K562 (cell line): ENCODE measurements around the gene PRPF18. TPM values are rescaled to one million over a fixed set of nuclear protein-coding genes. Genes with fewer than 3 reads are reported as not detected.
"Not testable (repeated sequence)": the region's sequence is repeated elsewhere in the genome, so short reads cannot be mapped to it uniquely, and the experiment has no call there.

Experiments used
- ATAC-seq: fragments of 200-7000 bp; cut with Tn5 transposase; 3 replicates; pipeline ENCODE4 v1.9.1; 2020; ENCODE audit warnings: moderate library complexity
- BruUV-seq: library from RNA; stranded (reverse); fragments of 400-500 nt; replicated peaks from 2 replicates; lab custom pipeline; 2021; lab: Mats Ljungman, UMichigan
- CTCF ChIA-PET: fragments of 300-600 bp; formaldehyde crosslinking; extraction: SDS; loops from one replicate; lab custom pipeline; 2021; ENCODE audit warnings: low intra/inter-chr PET ratio; lab: Yijun Ruan, JAX
- POLR2A ChIA-PET: fragments of 300-600, 350-650 bp; sonication (Branson Sonifier 250); formaldehyde crosslinking; extraction: SDS; loops from one replicate; lab custom pipeline; 2021; ENCODE audit warnings: antibody characterized with exemption, inconsistent platforms; lab: Yijun Ruan, JAX
- DNase-seq, 4 experiments: peaks; one replicate each; pipeline versions ENCODE4 v3.0.0 to v3.0.0-alpha.2; 2011 to 2018; ENCODE audit warnings: low spot score in 3 of 4, mixed read lengths in 3 of 4; ENCODE audit errors: extremely low read depth in 1 of 4
- FAIRE-seq: peaks from 2 replicates; lab custom pipeline; 2011; peaks lifted over from hg19 to GRCh38; lab: Jason Lieb, UNC
- H2AFZ ChIP-seq: 2 replicates; pipeline ENCODE4 v1.6.0; 2011; ENCODE audit warnings: low read depth, low read length, control low read depth, inconsistent platforms
- H3K27ac ChIP-seq: fragments of 200-600 bp; 3 replicates; pipeline ENCODE4 v1.8.0; 2011; ENCODE audit warnings: low read depth, mild to moderate bottlenecking, control low read depth, inconsistent platforms, low read length, moderate library complexity, mixed read lengths; ENCODE audit errors: extremely low read depth
- H3K27me3 ChIP-seq, 2 experiments: fragments of 300-600 bp in 1 of 2; 2 replicates in 1 of 2; 3 replicates in 1 of 2; pipeline versions ENCODE4 v1.6.0 to v1.8.0; 2011; ENCODE audit warnings: inconsistent platforms in 2 of 2, low read length in 2 of 2, mild to moderate bottlenecking in 1 of 2, mixed read lengths in 1 of 2, moderate library complexity in 1 of 2; ENCODE audit not compliant: control insufficient read depth in 2 of 2, insufficient read depth in 2 of 2
- H3K36me3 ChIP-seq: fragments of 300-600 bp; 3 replicates; pipeline ENCODE4 v1.8.0; 2011; ENCODE audit warnings: mild to moderate bottlenecking, low read length, inconsistent platforms; ENCODE audit not compliant: control insufficient read depth, insufficient read depth
- H3K4me1 ChIP-seq, 2 experiments: fragments of 200-600 bp in 1 of 2; replicated peaks in 1 of 2; 2 replicates in 1 of 2; 3 replicates in 1 of 2; pipeline versions ENCODE4 v1.5.1 to v1.8.0; 2011; ENCODE audit warnings: inconsistent platforms in 2 of 2, low read length in 2 of 2, mild to moderate bottlenecking in 1 of 2, mixed read lengths in 1 of 2, moderate library complexity in 1 of 2; ENCODE audit not compliant: control insufficient read depth in 2 of 2, insufficient read depth in 2 of 2
- H3K4me2 ChIP-seq: 2 replicates; pipeline ENCODE4 v1.6.1; 2011; ENCODE audit warnings: low read length, control low read depth, inconsistent platforms, mixed read lengths; ENCODE audit not compliant: insufficient read depth
- H3K4me3 ChIP-seq: fragments of 200-600 bp; sonication (generic), shearing (Covaris generic); 2 replicates; pipeline ENCODE4 v1.5.1; 2016; ENCODE audit warnings: control low read depth, inconsistent platforms
- H3K79me2 ChIP-seq: fragments of 200-600 bp; 3 replicates; pipeline ENCODE4 v1.8.0; 2011; ENCODE audit warnings: low read length, inconsistent platforms; ENCODE audit not compliant: control insufficient read depth, insufficient read depth
- H3K9ac ChIP-seq, 2 experiments: 2 replicates each; pipeline versions ENCODE4 v1.6.0 to v1.6.1; 2011; ENCODE audit warnings: low read depth in 2 of 2, low read length in 2 of 2, control low read depth in 1 of 2, inconsistent platforms in 1 of 2, mild to moderate bottlenecking in 1 of 2, mixed read lengths in 1 of 2; ENCODE audit not compliant: insufficient read depth in 1 of 2
- H3K9me1 ChIP-seq: one replicate; pipeline ENCODE4 v1.6.0; 2011; ENCODE audit warnings: inconsistent platforms, mild to moderate bottlenecking, low read length, moderate library complexity; ENCODE audit not compliant: control insufficient read depth, insufficient read depth
- H3K9me3 ChIP-seq: replicated peaks from 2 replicates; pipeline ENCODE4 v1.5.1; 2011; ENCODE audit warnings: low read depth, low read length, inconsistent platforms; ENCODE audit not compliant: control insufficient read depth, insufficient read depth
- H4K20me1 ChIP-seq: replicated peaks from 2 replicates; pipeline ENCODE4 v1.6.1; 2011; ENCODE audit warnings: low read length, inconsistent platforms, mixed read lengths; ENCODE audit not compliant: control insufficient read depth, insufficient read depth
- ID3 ChIP-seq, 2 experiments: fragments of 250-450 bp in 1 of 2; fragments of 450-650 bp in 1 of 2; sonication (Bioruptor Pico) in 1 of 2; IDR thresholded peaks; 2 replicates each; pipeline versions ENCODE4 v1.6.1 to v1.8.0; 2016 to 2021; ENCODE audit warnings: mild to moderate bottlenecking in 2 of 2, moderate library complexity in 2 of 2, missing compliant biosample characterization in 1 of 2, missing genetic modification characterization in 1 of 2
- IRF9 ChIP-seq: fragments of 450-650 bp; IDR thresholded peaks from 2 replicates; pipeline ENCODE4 v1.6.1; 2016; ENCODE audit warnings: missing biosample characterization, missing genetic modification characterization
- MEF2D ChIP-seq: conservative IDR thresholded peaks from 2 replicates; pipeline ENCODE4 v1.6.1; 2016; ENCODE audit warnings: low read depth, missing genetic modification characterization, missing compliant biosample characterization
- NR2C1 ChIP-seq, 2 experiments: fragments of 450-650 bp; IDR thresholded peaks; 2 replicates each; pipeline ENCODE4 v1.6.1; 2017; ENCODE audit warnings: mild to moderate bottlenecking in 2 of 2, antibody characterized with exemption in 1 of 2, inconsistent platforms in 1 of 2, missing compliant biosample characterization in 1 of 2, missing genetic modification characterization in 1 of 2
- PBX2 ChIP-seq, 2 experiments: IDR thresholded peaks in 1 of 2; conservative IDR thresholded peaks in 1 of 2; 2 replicates each; pipeline ENCODE4 v1.6.1; 2016; ENCODE audit warnings: low read depth in 2 of 2, mild to moderate bottlenecking in 1 of 2, missing compliant biosample characterization in 1 of 2, missing genetic modification characterization in 1 of 2, moderate library complexity in 1 of 2
- PTTG1 ChIP-seq: fragments of 450-650 bp; IDR thresholded peaks from 2 replicates; pipeline ENCODE4 v1.6.1; 2016; ENCODE audit warnings: low read depth, mild to moderate bottlenecking, missing genetic modification characterization, missing compliant biosample characterization
- RFX1 ChIP-seq: fragments of 450-650 bp; IDR thresholded peaks from 2 replicates; pipeline ENCODE4 v1.6.1; 2016; ENCODE audit warnings: mild to moderate bottlenecking, moderate library complexity
- SRF ChIP-seq, 2 experiments: fragments of 250-450, 450-650 bp in 1 of 2; sonication (Bioruptor Pico) in 1 of 2; sonication (generic) in 1 of 2; formaldehyde crosslinking; IDR thresholded peaks; 2 replicates each; pipeline versions ENCODE4 v1.5.0 to v1.5.1; 2020 to 2022; ENCODE audit warnings: mild to moderate bottlenecking in 1 of 2, missing genetic modification reagents in 1 of 2
- ZKSCAN8 ChIP-seq: fragments of 200-800 bp; sonication (Bioruptor generic); IDR thresholded peaks from 2 replicates; pipeline ENCODE4 v1.6.1; 2016; ENCODE audit warnings: missing genetic modification characterization, missing compliant biosample characterization
- ZNF175 ChIP-seq: fragments of 200-800 bp; sonication (Bioruptor generic); IDR thresholded peaks from 2 replicates; pipeline ENCODE4 v1.6.1; 2016; ENCODE audit warnings: low read depth, mild to moderate bottlenecking, missing genetic modification characterization, missing compliant biosample characterization
- ZNF639 ChIP-seq, 2 experiments: fragments of 200-800 bp in 1 of 2; sonication (Bioruptor generic) in 1 of 2; sonication (generic) in 1 of 2; formaldehyde crosslinking in 1 of 2; IDR thresholded peaks in 1 of 2; conservative IDR thresholded peaks in 1 of 2; 2 replicates each; pipeline versions ENCODE4 v1.5.0 to v1.6.1; 2016 to 2020; ENCODE audit warnings: missing compliant biosample characterization in 1 of 2, missing genetic modification characterization in 1 of 2, missing genetic modification reagents in 1 of 2
- WGBS: fragments of 100-300 bp; shearing (Covaris generic); methylation state at CpG from one replicate; pipeline ENCODE4 v1.1.6; 2016; ENCODE audit warnings: low coverage, mixed read lengths; ENCODE audit not compliant: insufficient coverage; ENCODE audit errors: missing lambda C conversion rate; 5-methylcytosine and 5-hydroxymethylcytosine counted together
- in situ Hi-C: fragments of 300-500 bp; cut with MboI; formaldehyde crosslinking; loops from 4 replicates; pipeline ENCODE4 v1.15.0; 2018; ENCODE audit warnings: inconsistent platforms, mixed read lengths
- intact Hi-C: fragments of 100-400 bp; cut with micrococcal nuclease; formaldehyde crosslinking; loops from 2 replicates; pipeline ENCODE4 v1.14.2; 2022
- polyA plus RNA-seq, 8 experiments: library from polyadenylated mRNA; depleted of rRNA in 4 of 8; stranded (reverse) in 5 of 8; unstranded in 3 of 8; fragments of >200 nt; fragmentation: Nextera tagmentation in 2 of 8; fragmentation: Illumina TruSeq in 1 of 8; extraction: Ambion mirVana in 2 of 8; extraction: Trizol in 1 of 8; gene quantifications; 2 replicates each; pipeline versions ENCODE4 v1.2.1 to v1.2.3, GENCODE V29; 2011 to 2014; ENCODE audit warnings: inconsistent platforms in 1 of 8, missing spikeins in 1 of 8
- total RNA-seq, 7 experiments: library from RNA; depleted of rRNA in 6 of 7; stranded (reverse); fragments of >200 nt in 6 of 7; fragmentation: Illumina TruSeq in 2 of 7; extraction: Trizol in 2 of 7; gene quantifications; 2 replicates each; pipeline versions ENCODE4 v1.2.1 to v1.2.3, GENCODE V29; 2011 to 2021; ENCODE audit warnings: low replicate concordance in 1 of 7

Gene PRPF18
- total and polyA plus RNA-seq, 9 of the 15 experiments (the other 6 are each of a cell fraction or from before 2014, with no cell fraction given), result 14.0 to 30.6 (median 23.1) TPM

- H2AFZ ChIP-seq, result peak overlapping the region; percentile 63; the same call in 1 of the 2 replicates
- BruUV-seq; in situ Hi-C loops; ATAC-seq; FAIRE-seq; H3K79me2 ChIP-seq; H3K9me1 ChIP-seq; POLR2A ChIA-PET; H3K9ac ChIP-seq; H3K36me3 ChIP-seq; DNase-seq; H3K4me3 ChIP-seq; H3K27ac ChIP-seq; H3K9me3 ChIP-seq; H4K20me1 ChIP-seq; H3K4me1 ChIP-seq; CTCF ChIA-PET; TF ChIP-seq PBX2 (CRISPR knock-in tag; IDR thresholded peaks at IDR 0.05; ENCODE audit: low read depth); ID3 (CRISPR knock-in tag; IDR thresholded peaks at IDR 0.05); NR2C1 (IDR thresholded peaks at IDR 0.05): not testable (repeated sequence)
- H3K4me2 ChIP-seq, result peak overlapping the region; percentile 68
- 7% methylated on average over 9 of the region's 9 CpGs for WGBS
- intact Hi-C loops, result loop anchor here (10.0 kb wide), 1 partner anchor 433 kb away; the partner anchor contains the start of gene OPTN
- H3K27me3 ChIP-seq, result peaks cover 24 to 28% of the 10 kb centered on the region in 2 experiments
- TF ChIP-seq PBX2 (tag; conservative IDR thresholded peaks at IDR 0.05; ENCODE audit: low read depth), result 0 out of 2 replicates have a peak, but pooled peaks have one; percentile 15
- TF ChIP-seq SRF (CRISPR knock-in tag; IDR thresholded peaks at IDR 0.05), result peak in 1 of 2 experiments; percentile 74; a peak in 2 of 4 replicates
- TF ChIP-seq ZNF639 (CRISPR knock-in tag; conservative IDR thresholded peaks at IDR 0.05 in 1 of 2, IDR thresholded peaks at IDR 0.05 in 1 of 2), result 0 out of 4 replicates have a peak, but pooled peaks of 1 of the 2 experiments have one; percentile 29
- peak; percentile 60; the same call in 1 of the 2 replicates for TF ChIP-seq ID3 (tag; IDR thresholded peaks at IDR 0.05)
- peak; percentile 43; the same call in 1 of the 2 replicates for TF ChIP-seq PTTG1
- peak; percentile 81 for TF ChIP-seq MEF2D
- TF ChIP-seq ZNF175 (CRISPR knock-in tag), result peak; percentile 44; the same call in 1 of the 2 replicates
- peak; percentile 72 for TF ChIP-seq NR2C1 (tag; IDR thresholded peaks at IDR 0.05)
- TF ChIP-seq RFX1, result peak; percentile 45; the same call in 1 of the 2 replicates
- peak; percentile 80 for TF ChIP-seq IRF9 (tag)
- TF ChIP-seq ZKSCAN8, result 0 out of 2 replicates have a peak, but pooled peaks have one; percentile 38
Measured at GRCh38 chr10:13537985-13538384, 48.8 kb upstream of the PRPF18 start.
